Duodenal mucosa (tissue), 2 donors: ENCODE measurements around the gene NBEAL2.

ENCODE experiments used
- H3K27ac ChIP-seq: one replicate; pipeline ENCODE4 v1.7.0; 2013; ENCODE audit warnings: low read depth, low read length
- H3K27me3 ChIP-seq, 2 donors: one replicate each; pipeline ENCODE4 v1.7.0; 2013; ENCODE audit warnings: low read length in 2 of 2, control low read depth in 1 of 2; ENCODE audit not compliant: insufficient read depth in 2 of 2, control insufficient read depth in 1 of 2
- H3K36me3 ChIP-seq, 2 donors: one replicate each; pipeline ENCODE4 v1.7.0; 2013; ENCODE audit warnings: low read length in 2 of 2, control low read depth in 1 of 2; ENCODE audit not compliant: insufficient read depth in 2 of 2, control insufficient read depth in 1 of 2
- H3K4me1 ChIP-seq, 2 donors: one replicate each; pipeline ENCODE4 v1.7.0; 2013; ENCODE audit warnings: low read length in 2 of 2, control low read depth in 1 of 2; ENCODE audit not compliant: insufficient read depth in 2 of 2, control insufficient read depth in 1 of 2
- H3K4me3 ChIP-seq, 2 donors: one replicate each; pipeline ENCODE4 v1.7.0; 2013; ENCODE audit warnings: low read length in 2 of 2, low read depth in 1 of 2
- H3K9ac ChIP-seq, 2 donors: one replicate each; pipeline ENCODE4 v1.7.0; 2013; ENCODE audit warnings: low read length in 2 of 2, low read depth in 1 of 2
- H3K9me3 ChIP-seq, 2 donors: one replicate each; pipeline ENCODE4 v1.7.0; 2013; ENCODE audit warnings: low read length in 2 of 2, control low read depth in 1 of 2; ENCODE audit not compliant: control insufficient read depth in 1 of 2

NBEAL2 gene

GRCh38 chr3:46972396-46972795, 7.1 kb upstream of the NBEAL2 start:
- no peak overlapping the region for H3K27ac ChIP-seq
- H3K4me1 ChIP-seq = peaks cover 59 to 62% of the 10 kb centered on the region in 2 donors

GRCh38 chr3:46974421-46975171, 4.9 kb upstream of the NBEAL2 start:
- peak overlapping the region in 1 of 2 donors; percentile 3 for H3K9ac ChIP-seq
- peak overlapping the region; percentile 18 to 38 for H3K4me3 ChIP-seq
- H3K4me1 ChIP-seq = peaks cover 46 to 48% of the 10 kb centered on the region in 2 donors
- H3K9me3 ChIP-seq = no peaks in the 10 kb centered on the region
- H3K27ac ChIP-seq = no peak overlapping the region
- peaks cover 0 to 1% of the 10 kb centered on the region in 2 donors for H3K36me3 ChIP-seq
- no peaks in the 10 kb centered on the region for H3K27me3 ChIP-seq

More at GRCh38 chr3:46972396-46972795, 7.1 kb upstream of the NBEAL2 start:
- no peaks in the 10 kb centered on the region for H3K9me3 ChIP-seq
- H3K27me3 ChIP-seq = no peaks in the 10 kb centered on the region
- H3K36me3 ChIP-seq = peaks cover 0 to 8% of the 10 kb centered on the region in 2 donors
- H3K4me3 ChIP-seq = no peak overlapping the region
- no peak overlapping the region for H3K9ac ChIP-seq

- H3K4me3 ChIP-seq = peak within 1 kb of the TSS; percentile 82 to 85
- H3K9ac ChIP-seq = peak within 1 kb of the TSS; percentile 71 to 77
- H3K9me3 ChIP-seq = no peaks in the 10 kb centered on the region
- H3K27ac ChIP-seq = peak within 1 kb of the TSS; percentile 90
- no peaks in the 10 kb centered on the region for H3K36me3 ChIP-seq
- peaks cover 37 to 40% of the 10 kb centered on the region in 2 donors for H3K4me1 ChIP-seq
- no peaks in the 10 kb centered on the region for H3K27me3 ChIP-seq
Measured at GRCh38 chr3:46976326-46977190, 2.9 kb upstream of the NBEAL2 start, which contains the start of gene CCDC12. CCDC12 (minus strand) TSS chr3:46976745; CDS start chr3:46976732, 13 bp downstream.

- H3K9me3 ChIP-seq = no peaks in the 10 kb centered on the region
- H3K27ac ChIP-seq = no peak overlapping the region
- H3K4me1 ChIP-seq = peaks cover 42 to 45% of the 10 kb centered on the region in 2 donors
- no peak overlapping the region for H3K9ac ChIP-seq
- no peaks in the 10 kb centered on the region for H3K27me3 ChIP-seq
- H3K4me3 ChIP-seq = no peak overlapping the region
- no peaks in the 10 kb centered on the region for H3K36me3 ChIP-seq
Measured at GRCh38 chr3:46977811-46978195, 1.7 kb upstream of the NBEAL2 start.

- Histone ChIP-seq H3K4me3 (no peak overlapping the region), H3K9ac (peak overlapping the region in 1 of 2 donors; percentile 99)
Measured at GRCh38 chr3:46978381-46978780, 1.1 kb upstream of the NBEAL2 start.

GRCh38 chr3:46979958-46980497, 562 bp downstream of the NBEAL2 start:
- no peaks in the 10 kb centered on the region for H3K36me3 ChIP-seq
- peaks cover 35 to 41% of the 10 kb centered on the region in 2 donors for H3K4me1 ChIP-seq
- no peaks in the 10 kb centered on the region for H3K9me3 ChIP-seq
- peak overlapping the region; percentile 76 to 88 for H3K4me3 ChIP-seq
- peak overlapping the region; percentile 63 to 70 for H3K9ac ChIP-seq
- H3K27me3 ChIP-seq = no peaks in the 10 kb centered on the region
- H3K27ac ChIP-seq = peak overlapping the region; percentile 73

More at GRCh38 chr3:46978381-46978780, 1.1 kb upstream of the NBEAL2 start:
- no peaks in the 10 kb centered on the region for H3K36me3 ChIP-seq
- no peak overlapping the region for H3K27ac ChIP-seq
- H3K27me3 ChIP-seq = no peaks in the 10 kb centered on the region
- no peaks in the 10 kb centered on the region for H3K9me3 ChIP-seq
- peaks cover 46 to 47% of the 10 kb centered on the region in 2 donors for H3K4me1 ChIP-seq

GRCh38 chr3:46981932-46982471, 2.5 kb downstream of the NBEAL2 start:
- Histone ChIP-seq H3K9ac (peak overlapping the region; percentile 63 to 64), H3K4me3 (peak overlapping the region; percentile 59 to 64), H3K9me3 (no peaks in the 10 kb centered on the region), H3K4me1 (peaks cover 48 to 54% of the 10 kb centered on the region in 2 donors), H3K27ac (peak overlapping the region; percentile 60), H3K36me3 (no peaks in the 10 kb centered on the region), H3K27me3 (no peaks in the 10 kb centered on the region)

GRCh38 chr3:46982546-46982945, 3.1 kb downstream of the NBEAL2 start:
- H3K36me3 ChIP-seq = no peaks in the 10 kb centered on the region
- H3K9ac ChIP-seq = no peak overlapping the region
- H3K27ac ChIP-seq = no peak overlapping the region
- H3K4me3 ChIP-seq = no peak overlapping the region
- H3K9me3 ChIP-seq = no peaks in the 10 kb centered on the region
- no peaks in the 10 kb centered on the region for H3K27me3 ChIP-seq
- H3K4me1 ChIP-seq = peaks cover 51 to 56% of the 10 kb centered on the region in 2 donors

- H3K4me1 ChIP-seq = peaks cover 48 to 71% of the 10 kb centered on the region in 2 donors
- H3K27ac ChIP-seq = no peak overlapping the region
- no peak overlapping the region for H3K4me3 ChIP-seq
- H3K36me3 ChIP-seq = peaks cover 8 to 9% of the 10 kb centered on the region in 2 donors
- H3K9me3 ChIP-seq = no peaks in the 10 kb centered on the region
- no peaks in the 10 kb centered on the region for H3K27me3 ChIP-seq
- no peak overlapping the region for H3K9ac ChIP-seq
Measured at GRCh38 chr3:46984591-46985459, 5.4 kb downstream of the NBEAL2 start.
